ENCODE results near the gene PIAS1.

GRCh38 chr15:68062946-68063465 lies 8.9 kb downstream of the PIAS1 start:
- TF ChIP-seq CTCF (IDR thresholded peaks at IDR 0.05) (no peak), POLR2AphosphoS5 (IDR thresholded peaks at IDR 0.05) (no peak), POLR2A (IDR thresholded peaks at IDR 0.05) (no peak)
